Liver (tissue), 3 donors: ENCODE results near the gene MAL.

Experiments
- ATF3 ChIP-seq: IDR thresholded peaks from 2 replicates; pipeline ENCODE4 v1.6.1; 2016; ENCODE audit warnings: antibody characterized with exemption
- CTCF ChIP-seq: fragments of 150-350 bp; IDR thresholded peaks from 2 replicates; pipeline ENCODE4 v1.5.1; 2017; ENCODE audit warnings: improper control_type of control experiment, low read depth, low read length; ENCODE audit not compliant: missing input control
- RAD21 ChIP-seq, 2 donors: IDR thresholded peaks; 2 replicates each; pipeline ENCODE4 v1.6.1; 2016; ENCODE audit warnings: antibody characterized with exemption in 2 of 2, mild to moderate bottlenecking in 2 of 2
- donor health status: healthy.
- donor health status: healthy.

- TF ChIP-seq CTCF = no peak
- no peak for TF ChIP-seq RAD21 (IDR thresholded peaks at IDR 0.05)
- no peak for TF ChIP-seq ATF3
These were observed 28.0 kb downstream of the MAL start for GRCh38 chr2:95053543-95053942.
